NOMO-1 treated with DMSO at 0.1 percent for 48 hours (cell line): Measurements from ENCODE around the gene BLOC1S1.

Source experiments
- DNase-seq: peaks from one replicate; lab custom pipeline; 2025; ENCODE audit not compliant: unreplicated experiment; lab: John Stamatoyannopoulos, UW

Gene BLOC1S1

GRCh38 chr12:55708695-55709233, 7.1 kb upstream of the BLOC1S1 start:
- DNase-seq = peak; percentile 3

GRCh38 chr12:55711786-55712553, 3.9 kb upstream of the BLOC1S1 start:
- DNase-seq = no peak

GRCh38 chr12:55712700-55713415, 3.0 kb upstream of the BLOC1S1 start:
- DNase-seq = no peak

- DNase-seq = no peak
These were observed 2.1 kb upstream of the BLOC1S1 start for GRCh38 chr12:55713721-55714120.

- no peak for DNase-seq
These were observed 579 bp upstream of the BLOC1S1 start for GRCh38 chr12:55715169-55715764.

- peak; percentile 59 for DNase-seq
These were observed 724 bp downstream of the BLOC1S1 start for GRCh38 chr12:55716582-55716957.

- DNase-seq = no peak
These were observed 1.5 kb downstream of the BLOC1S1 start for GRCh38 chr12:55717011-55718007.

GRCh38 chr12:55718015-55718414, 2.2 kb downstream of the BLOC1S1 start:
- DNase-seq = no peak

- DNase-seq = no peak
These were observed 2.9 kb downstream of the BLOC1S1 start for GRCh38 chr12:55718624-55719275.

- no peak for DNase-seq
These were observed 3.5 kb downstream of the BLOC1S1 start for GRCh38 chr12:55719371-55719770.

GRCh38 chr12:55720071-55720564, 4.3 kb downstream of the BLOC1S1 start, which contains the start of gene RDH5:
Gene RDH5, plus strand, starts transcription at chr12:55720393. Its CDS starts 792 bp downstream, at chr12:55721185.
- DNase-seq = no peak

- peak; percentile 82 for DNase-seq
These were observed 5.1 kb downstream of the BLOC1S1 start for GRCh38 chr12:55720894-55721444.

- DNase-seq = no peak
These were observed 5.9 kb downstream of the BLOC1S1 start for GRCh38 chr12:55721601-55722213.

- no peak for DNase-seq
These were observed 7.1 kb downstream of the BLOC1S1 start for GRCh38 chr12:55722948-55723347.

GRCh38 chr12:55723516-55724225, 7.8 kb downstream of the BLOC1S1 start:
- no peak for DNase-seq

- DNase-seq = peak; percentile 69
These were observed 8.5 kb downstream of the BLOC1S1 start for GRCh38 chr12:55724226-55724939.

- no peak for DNase-seq
These were observed 9.1 kb downstream of the BLOC1S1 start for GRCh38 chr12:55724940-55725309.

- DNase-seq = no peak
These were observed 9.7 kb downstream of the BLOC1S1 start for GRCh38 chr12:55725556-55725955.
